Measurements from ENCODE around the gene RGCC. TPM values are rescaled to one million over a fixed set of nuclear protein-coding genes. Genes with fewer than 3 reads are reported as not detected.
"Not testable (repeated sequence)": the region's sequence is repeated elsewhere in the genome, so short reads cannot be mapped to it uniquely, and the experiment has no call there.

The RGCC gene
- polyA plus RNA-seq, 1 donor from 2014 or later: 6.8 TPM

DNA sequence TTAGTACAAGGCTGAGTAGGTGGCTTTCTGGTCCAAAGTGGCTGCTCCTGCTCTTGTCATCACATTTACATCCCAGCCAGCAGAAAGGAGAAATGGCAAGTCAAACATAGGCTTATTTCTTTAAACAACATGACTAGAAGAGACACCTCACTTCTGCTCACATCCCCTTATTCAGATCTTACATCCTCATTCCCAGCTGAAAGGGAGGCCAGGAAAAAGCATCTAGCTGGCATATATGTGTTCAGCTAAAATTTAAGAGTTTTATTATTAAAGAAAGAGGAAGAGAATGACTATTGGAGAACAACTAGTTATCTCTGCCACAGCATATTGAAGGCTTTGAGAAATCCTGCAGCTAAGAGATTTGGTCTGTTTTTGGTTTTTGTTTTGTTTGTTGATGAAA lies 34.1 kb downstream of the RGCC start:
- H3K27me3 Mint-ChIP-seq: no peaks in the 10 kb centered on the region
- H3K27ac Mint-ChIP-seq: peak overlapping the region in 2 of 3 donors; percentile 89 to 96
- peaks cover 0 to 2% (median 2%) of the 10 kb centered on the region in 3 donors for H3K9me3 Mint-ChIP-seq
- peaks cover 38 to 52% (median 40%) of the 10 kb centered on the region in 3 donors for H3K4me1 Mint-ChIP-seq
- peak overlapping the region in 2 of 4 donors; percentile 29 to 79 for H3K4me3 Mint-ChIP-seq
- no peaks in the 10 kb centered on the region for H3K36me3 Mint-ChIP-seq

DNA sequence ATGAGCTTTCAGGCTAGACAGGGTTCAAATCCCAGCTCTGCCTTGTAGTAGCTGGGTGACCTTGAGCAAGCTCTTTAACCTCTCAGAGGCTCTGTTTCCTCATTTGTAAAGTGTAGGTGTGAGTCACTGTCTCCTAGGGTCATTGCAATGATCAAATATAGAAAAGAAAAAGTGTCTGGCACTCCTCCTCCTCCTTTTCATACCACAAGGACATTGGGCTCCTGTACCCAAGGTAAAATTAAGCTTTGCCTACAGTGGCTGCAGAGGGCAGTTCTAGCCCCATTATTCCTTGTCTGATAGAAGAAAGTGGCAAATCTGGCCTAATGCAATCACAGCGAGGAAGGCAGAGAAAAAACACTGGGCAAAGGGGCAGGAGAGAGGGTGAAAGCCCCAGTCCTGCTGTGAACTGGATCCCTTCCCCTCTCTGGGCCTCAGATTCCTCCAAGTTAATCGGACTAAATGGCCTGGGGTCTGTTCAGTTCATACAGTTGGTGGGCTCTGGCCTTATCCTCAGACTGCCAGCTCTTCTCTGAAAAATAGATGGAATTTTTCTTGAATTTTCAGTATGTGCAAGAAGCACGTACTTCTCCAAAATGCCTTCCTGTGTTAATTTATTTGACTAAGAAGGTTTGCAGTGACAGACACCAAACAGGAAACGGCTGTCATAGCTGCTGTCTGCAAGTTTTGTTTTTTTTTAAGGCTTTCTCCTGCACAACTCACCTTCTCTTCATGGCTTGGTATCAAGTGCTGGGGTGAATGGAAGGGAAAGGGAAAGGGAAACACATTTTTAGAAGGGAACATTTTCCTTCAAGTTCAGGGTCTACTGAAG lies 35.3 kb downstream of the RGCC start:
- Mint-ChIP-seq H3K9me3 (no peaks in the 10 kb centered on the region), H3K4me1 (peaks cover 38 to 60% (median 40%) of the 10 kb centered on the region in 3 donors), H3K27me3 (no peaks in the 10 kb centered on the region), H3K27ac (peak overlapping the region; percentile 89 to 98 (median 96)), H3K4me3 (peak overlapping the region; percentile 29 to 88 (median 68)), H3K36me3 (no peaks in the 10 kb centered on the region)

DNA sequence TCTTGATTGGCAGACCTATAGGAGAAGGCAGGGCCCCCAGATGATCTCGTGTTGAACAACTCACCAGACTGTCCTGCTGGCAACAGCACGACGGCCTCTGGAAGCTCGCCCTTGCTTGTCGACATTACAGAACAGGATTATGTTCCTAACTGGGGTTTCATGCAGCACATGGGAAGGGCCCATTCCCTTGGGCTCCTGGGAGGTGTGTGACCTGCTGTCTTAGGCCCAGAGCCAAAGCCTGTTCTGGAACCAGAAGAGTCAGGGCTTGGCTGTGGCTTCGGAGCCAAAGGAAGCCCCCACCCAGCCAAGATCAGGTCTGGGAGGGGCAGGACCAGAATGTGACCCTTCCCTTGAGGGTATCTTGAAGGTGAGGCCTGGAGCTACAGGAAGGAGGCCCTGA lies 36.9 kb downstream of the RGCC start:
- peak overlapping the region in 2 of 3 donors; percentile 89 to 95 for H3K27ac Mint-ChIP-seq
- H3K9me3 Mint-ChIP-seq: no peaks in the 10 kb centered on the region
- H3K36me3 Mint-ChIP-seq: no peaks in the 10 kb centered on the region
- peak overlapping the region in 1 of 4 donors; percentile 73 for H3K4me3 Mint-ChIP-seq
- peaks cover 35 to 64% (median 42%) of the 10 kb centered on the region in 3 donors for H3K4me1 Mint-ChIP-seq
- H3K27me3 Mint-ChIP-seq: no peaks in the 10 kb centered on the region

DNA sequence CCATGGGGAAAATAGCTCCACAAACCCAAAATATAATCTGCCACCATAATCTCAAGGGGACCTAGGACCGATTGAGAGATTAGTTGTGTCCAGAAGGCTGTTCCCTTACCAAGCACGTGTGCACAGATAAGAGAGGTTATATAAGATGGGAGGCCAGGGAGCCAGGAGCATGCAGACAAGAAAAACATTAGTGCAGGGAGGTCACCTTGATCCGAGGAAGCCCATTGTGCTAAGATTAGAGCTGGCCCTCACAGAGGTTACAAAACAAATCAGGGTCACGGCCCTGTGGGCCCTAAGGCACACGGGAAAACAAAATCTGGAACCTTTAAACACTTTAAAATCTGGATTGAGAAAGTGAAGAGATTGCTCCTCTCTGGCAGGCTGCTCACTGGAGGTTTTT lies 37.7 kb downstream of the RGCC start:
- peak overlapping the region in 1 of 3 donors; percentile 95 for H3K27ac Mint-ChIP-seq
- H3K27me3 Mint-ChIP-seq: no peaks in the 10 kb centered on the region
- H3K9me3 Mint-ChIP-seq: peaks cover 0 to 1% (median 0%) of the 10 kb centered on the region in 3 donors
- H3K4me3 Mint-ChIP-seq: no peak overlapping the region
- peaks cover 41 to 71% (median 46%) of the 10 kb centered on the region in 3 donors for H3K4me1 Mint-ChIP-seq
- H3K36me3 Mint-ChIP-seq: no peaks in the 10 kb centered on the region

DNA sequence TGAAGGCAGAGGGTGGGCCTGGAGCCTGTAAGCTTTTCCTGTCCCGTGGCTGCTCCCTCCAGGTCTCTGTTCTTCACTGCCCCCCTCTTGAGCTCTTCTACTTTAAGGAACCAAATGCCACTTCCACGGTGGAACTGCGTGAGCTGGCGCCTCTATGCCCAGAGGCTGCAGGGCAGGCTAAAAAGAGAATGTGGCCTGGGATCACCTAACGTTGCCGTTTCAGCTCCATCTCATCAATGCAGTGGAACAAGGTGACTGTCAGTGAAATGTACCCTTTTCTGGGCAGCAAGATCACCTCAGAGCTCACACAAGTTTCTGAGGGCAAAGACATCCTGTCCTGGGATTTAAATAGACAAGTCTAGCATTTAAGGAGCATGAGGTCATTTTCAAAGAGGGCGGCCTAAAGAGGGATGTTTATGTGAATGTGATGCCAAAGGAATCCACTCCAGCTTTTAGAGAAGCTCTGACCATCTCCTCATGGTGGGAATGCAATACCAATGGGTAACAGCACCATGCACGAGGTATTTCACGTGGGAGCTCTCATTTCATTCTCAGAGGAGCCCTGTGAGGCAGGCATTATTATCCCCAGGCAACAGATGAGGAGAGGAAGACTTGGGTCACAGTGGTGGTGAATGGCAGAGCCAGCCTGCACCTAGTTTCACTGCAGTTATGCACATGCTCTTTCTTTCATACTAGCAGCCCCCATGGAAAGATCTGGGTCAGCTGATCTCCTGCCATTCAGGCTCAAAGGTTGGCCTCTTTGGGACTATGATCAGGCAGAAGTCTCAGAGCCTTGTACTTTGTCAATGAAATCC lies 39.3 kb downstream of the RGCC start:
- H3K27ac Mint-ChIP-seq: peak overlapping the region in 1 of 3 donors; percentile 23
- H3K27me3 Mint-ChIP-seq: peaks cover under 1% of the 10 kb centered on the region
- no peak overlapping the region for H3K4me3 Mint-ChIP-seq
- peaks cover 0 to 1% (median 0%) of the 10 kb centered on the region in 3 donors for H3K9me3 Mint-ChIP-seq
- peaks cover 47 to 76% (median 51%) of the 10 kb centered on the region in 3 donors for H3K4me1 Mint-ChIP-seq
- H3K36me3 Mint-ChIP-seq: no peaks in the 10 kb centered on the region

DNA sequence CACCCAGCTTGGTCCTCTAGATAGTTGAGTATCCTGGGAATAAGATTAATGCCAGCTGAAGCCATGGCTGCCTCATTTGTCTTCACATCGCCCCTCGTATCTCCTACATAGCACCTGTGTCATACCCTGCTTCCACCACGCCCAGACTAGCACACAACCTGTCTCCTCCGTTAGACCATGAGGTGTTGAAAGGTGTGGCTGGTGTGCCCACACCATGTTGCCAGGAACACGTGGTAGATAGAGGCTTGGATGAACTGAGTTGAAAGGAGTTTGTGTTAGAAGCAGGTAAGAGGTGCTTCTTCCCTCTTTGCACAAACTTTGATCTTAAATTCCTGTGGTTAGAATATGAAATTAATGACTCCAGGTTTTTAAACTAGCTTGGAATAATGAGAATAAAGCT lies 40.1 kb downstream of the RGCC start:
- Mint-ChIP-seq H3K4me3 (no peak overlapping the region), H3K27ac (peak overlapping the region in 1 of 3 donors; percentile 53), H3K9me3 (peaks cover 0 to 1% (median 0%) of the 10 kb centered on the region in 3 donors), H3K36me3 (no peaks in the 10 kb centered on the region), H3K27me3 (peaks cover 3% of the 10 kb centered on the region), H3K4me1 (peaks cover 43 to 76% (median 51%) of the 10 kb centered on the region in 3 donors)

DNA sequence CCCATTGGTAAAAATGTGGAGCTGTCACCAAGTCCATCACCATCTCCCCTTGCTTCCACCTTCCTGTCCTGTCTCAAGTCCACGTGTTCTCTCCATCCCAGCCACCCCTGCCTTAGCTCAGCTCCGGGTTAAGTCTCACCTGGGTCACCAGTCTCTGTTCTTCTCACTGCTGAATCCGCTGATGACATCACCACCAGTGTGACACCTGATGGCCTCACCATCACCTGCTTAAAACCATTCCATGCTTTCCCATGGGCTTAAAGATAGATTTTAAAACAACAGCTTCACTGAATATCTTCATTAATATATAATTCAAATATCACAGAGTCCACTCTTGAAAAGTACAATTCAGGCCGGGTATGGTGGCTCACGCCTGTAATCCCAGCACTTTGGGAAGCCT lies 42.1 kb downstream of the RGCC start:
- H3K27me3 Mint-ChIP-seq: peaks cover 8% of the 10 kb centered on the region
- H3K4me1 Mint-ChIP-seq: peaks cover 45 to 72% (median 46%) of the 10 kb centered on the region in 3 donors
- peak overlapping the region in 1 of 3 donors; percentile 31 for H3K27ac Mint-ChIP-seq
- H3K36me3 Mint-ChIP-seq: no peaks in the 10 kb centered on the region
- peaks cover 1 to 4% (median 3%) of the 10 kb centered on the region in 3 donors for H3K9me3 Mint-ChIP-seq
- peak overlapping the region in 2 of 4 donors; percentile 71 to 74 for H3K4me3 Mint-ChIP-seq

DNA sequence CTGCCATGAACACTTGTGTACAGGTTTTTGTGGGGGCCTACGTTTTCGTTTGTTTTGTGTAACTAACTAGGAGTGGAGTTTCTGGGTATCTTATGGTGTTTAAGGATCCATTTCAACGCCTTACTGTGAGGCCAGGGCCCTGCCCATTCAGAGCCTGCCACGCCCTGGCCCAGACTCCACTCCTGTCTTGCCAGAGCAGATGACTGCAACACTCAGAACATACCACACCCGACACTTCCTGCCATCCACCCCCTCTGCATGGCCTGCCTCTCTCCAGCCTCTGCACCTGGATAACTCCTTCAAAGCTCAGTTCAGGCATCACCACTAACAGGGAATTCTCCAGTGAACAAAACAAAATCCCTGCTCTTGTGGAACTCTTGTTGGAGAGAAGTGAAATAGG lies 43.2 kb downstream of the RGCC start:
- Mint-ChIP-seq H3K4me1 (peaks cover 44 to 67% (median 46%) of the 10 kb centered on the region in 3 donors), H3K27me3 (peaks cover 9% of the 10 kb centered on the region), H3K9me3 (peaks cover 4 to 11% (median 7%) of the 10 kb centered on the region in 3 donors), H3K36me3 (no peaks in the 10 kb centered on the region), H3K27ac (peak overlapping the region; percentile 22 to 37 (median 36)), H3K4me3 (peak overlapping the region in 3 of 4 donors; percentile 39 to 76 (median 47))

DNA sequence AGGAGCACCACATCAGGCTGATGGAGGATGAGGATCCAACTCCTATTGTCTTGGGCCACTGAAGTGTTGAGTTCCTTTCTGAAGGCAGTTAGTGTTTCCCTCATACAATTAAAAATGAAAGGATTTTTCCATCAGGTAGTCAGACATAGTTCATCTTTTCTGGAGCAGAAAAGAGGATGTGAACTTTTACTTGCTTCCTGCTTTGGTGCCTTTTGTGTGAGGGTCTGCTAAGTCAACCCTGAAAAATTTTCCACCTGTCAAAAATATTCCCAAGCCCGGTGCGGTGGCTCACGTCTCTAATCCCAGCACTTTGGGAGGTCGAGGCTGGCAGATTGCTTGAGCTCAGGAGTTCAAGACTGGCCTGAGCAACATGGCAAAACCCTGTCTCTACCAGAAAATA lies 43.9 kb downstream of the RGCC start:
- H3K4me3 Mint-ChIP-seq: peak overlapping the region; percentile 17 to 87 (median 66)
- peak overlapping the region in 2 of 3 donors; percentile 22 to 37 for H3K27ac Mint-ChIP-seq
- H3K9me3 Mint-ChIP-seq: peaks cover 4 to 11% (median 7%) of the 10 kb centered on the region in 3 donors
- peaks cover 44 to 63% (median 44%) of the 10 kb centered on the region in 3 donors for H3K4me1 Mint-ChIP-seq
- no peaks in the 10 kb centered on the region for H3K36me3 Mint-ChIP-seq
- H3K27me3 Mint-ChIP-seq: peaks cover 9% of the 10 kb centered on the region

DNA sequence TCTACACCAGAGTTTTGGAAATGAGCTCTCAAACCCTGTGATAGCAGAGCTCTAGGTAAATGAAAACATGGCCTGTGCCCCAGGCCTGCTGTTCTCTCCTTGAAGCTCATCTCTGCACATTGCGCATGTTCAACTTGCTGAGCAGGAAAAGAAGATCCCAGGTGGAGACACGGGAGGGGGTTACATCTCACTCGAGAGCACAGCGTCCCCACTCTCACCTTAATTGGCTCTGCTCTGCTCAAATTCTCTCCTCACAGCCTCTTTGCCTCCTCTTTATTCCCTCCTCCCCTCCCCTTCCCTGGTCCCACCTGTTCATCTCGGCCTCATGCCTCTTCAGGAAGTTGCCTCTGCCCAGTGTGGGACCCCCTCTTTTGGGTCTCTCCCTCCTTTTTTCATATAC lies 44.7 kb downstream of the RGCC start:
- Mint-ChIP-seq H3K27me3 (peaks cover 9% of the 10 kb centered on the region), H3K27ac (peak overlapping the region; percentile 68 to 88 (median 78)), H3K36me3 (no peaks in the 10 kb centered on the region), H3K4me3 (peak overlapping the region; percentile 37 to 74 (median 64)), H3K9me3 (peaks cover 4 to 11% (median 7%) of the 10 kb centered on the region in 3 donors), H3K4me1 (peaks cover 44 to 58% (median 44%) of the 10 kb centered on the region in 3 donors)

DNA sequence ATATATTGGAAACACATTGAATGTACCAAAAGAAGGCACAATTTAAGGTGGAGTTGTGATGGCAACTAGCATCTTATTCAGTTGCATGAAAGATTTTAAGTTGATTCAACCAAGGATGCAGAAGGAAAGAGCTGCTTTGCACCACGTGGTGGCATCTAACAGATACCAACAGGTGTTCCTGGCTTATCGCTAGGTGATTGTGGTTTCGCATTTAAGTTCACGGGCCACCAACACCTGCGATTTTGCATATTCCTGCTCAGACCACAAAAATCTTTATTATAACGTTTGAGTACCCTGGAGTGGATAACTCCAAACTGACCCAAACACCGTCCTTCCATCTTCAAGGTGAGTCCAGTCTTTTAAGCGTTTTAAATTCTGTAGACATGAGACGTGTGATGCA lies 45.3 kb downstream of the RGCC start:
- no peaks in the 10 kb centered on the region for H3K36me3 Mint-ChIP-seq
- H3K4me3 Mint-ChIP-seq: peak overlapping the region; percentile 16 to 74 (median 54)
- peaks cover 4 to 11% (median 7%) of the 10 kb centered on the region in 3 donors for H3K9me3 Mint-ChIP-seq
- H3K27ac Mint-ChIP-seq: peak overlapping the region; percentile 68 to 88 (median 78)
- H3K27me3 Mint-ChIP-seq: peaks cover 9% of the 10 kb centered on the region
- H3K4me1 Mint-ChIP-seq: peaks cover 44 to 54% (median 44%) of the 10 kb centered on the region in 3 donors

DNA sequence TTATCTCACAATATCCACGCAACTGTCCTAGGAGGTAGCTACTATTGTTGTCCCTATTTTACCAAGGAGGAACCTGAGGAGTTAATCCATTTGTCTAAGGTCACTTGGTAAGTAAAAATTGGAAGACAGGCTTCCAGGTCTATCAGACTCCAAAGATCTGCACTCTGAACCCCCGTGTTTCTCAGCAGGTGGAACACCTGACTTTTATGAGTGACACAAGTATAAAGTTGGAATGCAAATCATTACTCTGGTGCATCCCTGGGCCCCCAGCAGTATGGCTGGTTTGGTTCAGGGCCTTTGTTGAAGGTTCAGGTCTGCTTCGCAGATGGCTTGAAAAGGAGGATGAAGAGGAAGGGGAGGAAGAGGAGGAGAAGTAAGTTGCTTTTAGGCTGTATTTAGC lies 46.0 kb downstream of the RGCC start:
- H3K4me1 Mint-ChIP-seq: peaks cover 42 to 51% (median 44%) of the 10 kb centered on the region in 3 donors
- H3K27ac Mint-ChIP-seq: peak overlapping the region in 2 of 3 donors; percentile 68 to 78
- peaks cover 4 to 11% (median 7%) of the 10 kb centered on the region in 3 donors for H3K9me3 Mint-ChIP-seq
- H3K36me3 Mint-ChIP-seq: no peaks in the 10 kb centered on the region
- H3K4me3 Mint-ChIP-seq: peak overlapping the region in 3 of 4 donors; percentile 24 to 74 (median 55)
- H3K27me3 Mint-ChIP-seq: peaks cover 9% of the 10 kb centered on the region

DNA sequence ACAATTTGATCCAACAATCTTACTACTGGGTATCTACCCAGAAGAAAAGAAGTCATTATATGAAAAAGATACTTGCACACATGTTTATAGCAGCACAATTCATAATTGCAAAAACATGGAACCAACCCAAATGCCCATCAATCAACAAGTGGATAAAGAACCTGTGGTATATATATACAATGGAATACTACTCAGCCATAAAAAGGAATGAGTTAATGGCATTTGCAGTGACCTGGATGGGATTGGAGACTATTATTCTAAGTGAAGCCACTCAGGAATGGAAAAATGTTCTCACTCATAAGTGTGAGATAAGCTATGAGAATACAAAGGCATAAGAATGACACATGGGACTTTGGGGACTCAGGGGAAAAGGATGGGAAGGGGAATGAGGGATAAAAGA lies 47.3 kb downstream of the RGCC start:
- H3K27me3 Mint-ChIP-seq, H3K27ac Mint-ChIP-seq, H3K36me3 Mint-ChIP-seq, H3K4me3 Mint-ChIP-seq: not testable (repeated sequence)
- peaks cover 3 to 11% (median 7%) of the 10 kb centered on the region in 3 donors for H3K9me3 Mint-ChIP-seq
- H3K4me1 Mint-ChIP-seq: peaks cover 39 to 43% (median 39%) of the 10 kb centered on the region in 3 donors

DNA sequence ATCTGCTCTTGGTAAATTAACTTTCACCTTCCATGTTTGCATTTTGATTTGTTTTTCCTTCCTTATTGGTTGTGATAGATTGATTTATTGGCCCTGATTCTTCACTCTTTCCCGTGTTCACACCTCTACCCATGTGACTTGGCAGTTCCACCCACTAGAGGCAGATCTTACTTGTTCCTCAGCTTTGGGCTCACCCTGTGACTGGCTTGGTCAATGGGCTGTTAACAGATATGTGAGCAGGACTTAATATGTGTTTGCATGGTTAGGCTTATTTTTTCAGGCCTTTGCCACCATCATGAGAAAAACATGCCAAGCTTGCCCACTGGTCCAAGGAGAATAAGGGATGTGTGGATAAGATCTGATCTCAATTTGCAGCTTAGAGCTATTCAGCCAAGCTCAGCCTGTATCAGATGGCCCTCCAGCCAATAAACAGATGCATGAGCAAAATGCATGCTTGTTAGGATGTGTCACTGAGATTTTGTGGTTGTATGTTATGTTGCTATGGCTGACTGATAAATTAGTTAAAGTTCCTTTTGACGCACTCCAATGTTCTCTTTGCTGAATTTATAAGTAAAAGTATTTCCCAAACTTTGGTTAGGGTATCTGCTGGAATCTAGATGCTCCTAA lies 48.0 kb downstream of the RGCC start:
- Mint-ChIP-seq H3K4me1 (peaks cover 34 to 37% (median 35%) of the 10 kb centered on the region in 3 donors), H3K9me3 (peaks cover 3 to 11% (median 7%) of the 10 kb centered on the region in 3 donors), H3K27me3 (peaks cover 9% of the 10 kb centered on the region), H3K27ac (peak overlapping the region in 1 of 3 donors; percentile 55), H3K4me3 (peak overlapping the region in 1 of 4 donors; percentile 90), H3K36me3 (no peaks in the 10 kb centered on the region)

Data from IgD-negative memory B cell (primary cell).